Astrocyte of the spinal cord (primary cell): ENCODE data around the gene DRD3.

Source experiments
- DNase-seq: peaks from one replicate; pipeline ENCODE4 v3.0.0; 2011; ENCODE audit warnings: low read depth, low spot score
- H3K4me3 ChIP-seq: 2 replicates; pipeline ENCODE4 v1.5.1; 2011; ENCODE audit warnings: low read depth, mild to moderate bottlenecking, low read length, moderate library complexity
- in situ Hi-C: cut with HindIII; loops from 2 replicates; pipeline ENCODE4 v1.10.0; 2017; ENCODE audit warnings: low sequenced_read_pairs
- TF ChIP-seq, protein P1 (sequence below): IDR thresholded peaks from 2 replicates; pipeline ENCODE4 v1.5.1; 2012; ENCODE audit warnings: low read depth, mild to moderate bottlenecking, low read length, inconsistent platforms

The DRD3 gene

DNA sequence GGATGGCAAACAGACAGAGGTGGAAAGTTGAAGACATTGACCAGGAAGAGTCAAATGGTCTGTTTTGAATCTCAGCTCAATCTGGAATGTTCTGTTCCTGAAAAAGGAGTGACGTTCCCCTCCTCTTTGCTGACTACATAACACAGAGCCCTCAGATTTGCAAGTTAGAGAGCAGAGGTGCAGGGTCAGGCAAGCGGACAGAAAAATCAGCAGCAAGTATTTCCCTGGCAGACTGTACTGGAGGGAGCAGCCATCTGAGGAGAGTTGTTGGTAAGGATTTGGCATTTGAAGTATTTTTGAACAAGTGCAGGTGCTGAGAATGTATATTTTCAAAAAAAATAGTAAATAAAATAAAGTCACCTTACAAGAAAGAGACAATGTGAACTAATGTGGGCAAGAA is 40.9 kb upstream of the DRD3 start:
- TF ChIP-seq, protein P1, sequence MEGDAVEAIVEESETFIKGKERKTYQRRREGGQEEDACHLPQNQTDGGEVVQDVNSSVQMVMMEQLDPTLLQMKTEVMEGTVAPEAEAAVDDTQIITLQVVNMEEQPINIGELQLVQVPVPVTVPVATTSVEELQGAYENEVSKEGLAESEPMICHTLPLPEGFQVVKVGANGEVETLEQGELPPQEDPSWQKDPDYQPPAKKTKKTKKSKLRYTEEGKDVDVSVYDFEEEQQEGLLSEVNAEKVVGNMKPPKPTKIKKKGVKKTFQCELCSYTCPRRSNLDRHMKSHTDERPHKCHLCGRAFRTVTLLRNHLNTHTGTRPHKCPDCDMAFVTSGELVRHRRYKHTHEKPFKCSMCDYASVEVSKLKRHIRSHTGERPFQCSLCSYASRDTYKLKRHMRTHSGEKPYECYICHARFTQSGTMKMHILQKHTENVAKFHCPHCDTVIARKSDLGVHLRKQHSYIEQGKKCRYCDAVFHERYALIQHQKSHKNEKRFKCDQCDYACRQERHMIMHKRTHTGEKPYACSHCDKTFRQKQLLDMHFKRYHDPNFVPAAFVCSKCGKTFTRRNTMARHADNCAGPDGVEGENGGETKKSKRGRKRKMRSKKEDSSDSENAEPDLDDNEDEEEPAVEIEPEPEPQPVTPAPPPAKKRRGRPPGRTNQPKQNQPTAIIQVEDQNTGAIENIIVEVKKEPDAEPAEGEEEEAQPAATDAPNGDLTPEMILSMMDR: no peak
- DNase-seq: no peak
- no peak overlapping the region for H3K4me3 ChIP-seq
- in situ Hi-C loops: no loop called here

DNA sequence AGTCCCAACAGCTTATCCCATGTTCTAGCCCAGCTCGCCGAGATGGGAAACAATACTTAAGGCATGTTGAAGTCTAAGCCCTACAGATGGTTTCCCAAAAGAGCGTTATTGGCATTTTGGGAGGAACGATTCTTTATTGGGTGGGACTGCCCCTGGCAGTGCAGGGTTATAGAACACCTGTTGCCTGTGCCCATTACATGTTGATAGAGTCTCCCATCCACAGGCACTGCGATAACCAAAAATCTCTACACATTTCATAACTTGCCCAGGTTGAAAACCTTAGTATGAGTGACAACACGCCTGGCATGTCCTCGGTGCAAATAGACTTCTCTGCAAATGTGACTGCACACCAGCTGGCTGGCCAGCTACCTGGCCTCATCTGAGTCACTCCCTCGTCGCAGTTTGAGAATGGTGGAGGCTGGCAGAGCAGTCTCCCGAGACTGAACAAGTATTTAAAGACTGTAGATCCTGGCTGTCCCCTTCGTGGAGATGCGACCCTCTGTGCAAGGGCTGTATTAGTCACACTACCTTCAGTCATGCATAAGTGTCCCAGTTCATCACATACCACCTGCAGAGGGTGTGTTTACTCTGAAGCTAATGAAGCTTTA is 39.8 kb upstream of the DRD3 start:
- H3K4me3 ChIP-seq: no peak overlapping the region
- no peak for DNase-seq
- in situ Hi-C loops: no loop called here
- TF ChIP-seq, protein P1: no peak

DNA sequence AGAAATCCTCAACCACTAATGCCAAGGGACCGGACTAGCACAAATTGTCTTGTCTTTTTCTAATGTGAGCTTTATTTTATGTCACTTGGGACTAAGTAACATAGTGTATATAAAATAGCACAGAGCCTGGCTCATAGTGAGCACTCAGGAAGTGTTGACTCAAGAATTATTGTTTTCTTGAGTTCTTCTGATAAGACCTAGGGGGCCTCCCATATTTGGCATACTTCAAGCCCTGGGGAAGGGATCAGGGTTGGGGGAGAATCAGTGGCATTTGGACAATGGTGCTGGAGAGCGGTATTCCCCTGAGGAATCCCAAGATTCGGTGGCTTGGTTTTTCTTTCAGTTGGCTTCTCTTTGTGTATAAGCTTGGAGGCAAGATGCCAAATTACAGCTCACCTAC is 39.2 kb upstream of the DRD3 start:
- TF ChIP-seq, protein P1: no peak
- H3K4me3 ChIP-seq: no peak overlapping the region
- in situ Hi-C loops: no loop called here
- DNase-seq: peak; percentile 8

DNA sequence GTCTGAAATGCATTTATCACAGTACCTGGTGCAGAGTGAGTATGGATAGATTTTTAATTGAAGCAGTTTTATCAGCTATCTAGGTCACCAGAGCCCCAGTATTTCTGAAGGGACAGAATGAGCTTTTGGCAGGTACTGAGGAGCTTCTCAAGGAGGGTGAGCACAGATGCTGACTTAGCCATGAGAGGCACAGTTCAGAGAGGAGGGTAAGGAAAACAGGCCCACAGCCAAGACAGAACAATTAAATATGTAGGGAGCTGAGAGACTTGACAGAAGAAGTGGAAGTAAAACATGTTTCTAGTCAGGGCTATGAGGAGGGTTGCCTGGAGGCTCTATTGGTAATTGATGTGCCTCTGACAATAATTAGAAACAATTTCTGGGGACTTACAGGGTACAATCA is 38.4 kb upstream of the DRD3 start:
- in situ Hi-C loops: no loop called here
- peak; percentile 8 for DNase-seq
- H3K4me3 ChIP-seq: no peak overlapping the region
- TF ChIP-seq, protein P1: no peak

DNA sequence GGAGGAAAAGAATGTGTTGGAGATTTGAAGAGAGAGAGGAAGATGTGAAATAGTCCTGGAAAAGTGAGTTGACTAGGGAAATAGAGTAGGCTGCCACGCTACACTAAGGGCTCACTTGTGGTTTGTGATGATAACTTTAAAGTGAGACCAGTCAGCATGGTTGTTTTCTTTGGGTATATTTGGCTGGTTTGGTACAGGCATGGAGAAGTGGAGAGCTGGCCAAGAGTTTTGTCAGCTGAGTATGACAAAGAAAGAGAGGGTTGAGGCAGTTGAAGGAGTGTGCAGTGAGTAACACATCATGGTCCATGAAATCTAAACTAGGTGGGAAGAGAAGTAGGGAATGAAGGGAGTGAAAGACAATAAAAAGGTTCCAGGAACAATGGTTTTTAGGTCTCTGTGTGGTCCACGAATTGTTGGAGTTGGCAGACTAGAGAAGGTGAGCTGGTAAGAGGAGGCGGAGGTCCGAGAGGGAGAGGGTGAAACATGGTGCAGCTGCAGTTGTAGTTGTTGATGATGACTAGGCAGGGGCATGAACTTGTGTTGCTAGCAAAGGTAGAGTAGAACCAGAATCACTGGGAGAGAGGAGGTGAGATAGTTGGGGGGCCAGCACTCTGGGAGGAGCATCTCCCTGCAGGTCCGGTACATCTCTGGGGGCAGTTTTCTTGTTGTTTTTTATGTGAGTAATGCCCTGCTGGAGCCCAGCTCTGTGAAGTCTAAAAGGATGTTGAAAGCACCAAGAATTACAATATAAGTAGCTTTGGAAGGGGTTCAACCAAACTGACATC is 37.5 kb upstream of the DRD3 start:
- peak; percentile 79 for DNase-seq
- TF ChIP-seq, protein P1: no peak
- in situ Hi-C loops: no loop called here
- no peak overlapping the region for H3K4me3 ChIP-seq

DNA sequence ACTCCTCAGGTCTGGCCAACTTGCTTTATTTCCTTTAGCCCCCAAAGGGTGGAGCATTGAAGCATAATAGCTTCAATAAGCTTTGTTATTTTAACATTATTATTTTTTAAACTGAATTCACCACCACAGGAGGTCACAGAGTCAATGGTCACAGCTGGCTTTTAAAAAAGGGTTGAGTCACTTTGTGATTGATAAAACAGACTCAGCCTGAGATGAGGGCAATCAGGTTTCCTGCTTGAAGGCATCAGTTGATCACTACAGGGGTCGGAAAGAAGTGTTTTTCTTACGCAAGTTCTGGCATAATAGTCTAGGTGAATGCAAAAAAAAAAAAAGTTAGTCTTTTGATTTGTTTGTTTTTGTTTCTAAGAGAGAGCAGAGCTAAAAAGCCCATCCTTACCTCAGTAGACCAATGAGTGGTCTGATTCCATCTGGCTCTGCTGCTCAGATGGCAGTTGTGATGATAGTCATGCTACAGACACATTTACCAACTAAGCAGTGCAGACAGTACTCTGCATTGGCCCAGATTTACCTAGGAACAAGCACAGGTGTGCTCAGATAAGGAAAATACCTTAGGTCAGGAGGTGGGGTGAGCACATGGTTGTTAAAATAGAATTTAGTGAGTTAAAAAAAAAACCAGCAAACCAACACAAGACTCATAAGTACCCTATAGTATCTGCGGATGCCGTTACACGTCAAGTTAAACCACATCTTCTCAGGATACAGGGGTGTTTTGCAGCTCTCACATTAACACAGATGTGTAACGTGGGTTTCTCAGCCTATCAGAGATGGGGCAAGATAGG is 35.9 kb upstream of the DRD3 start:
- TF ChIP-seq, protein P1: no peak
- peak overlapping the region; percentile 2 for H3K4me3 ChIP-seq
- peak; percentile 81 for DNase-seq
- in situ Hi-C loops: no loop called here
